PC-9 (cell line): ENCODE measurements around the gene ITFG1. TPM values are rescaled to one million over a fixed set of nuclear protein-coding genes. Genes with fewer than 3 reads are reported as not detected.

Source experiments
- BruUV-seq: library from RNA; stranded (reverse); fragments of 400-500 nt; replicated peaks from 2 replicates; lab custom pipeline; 2021; lab: Mats Ljungman, UMichigan
- CTCF ChIA-PET: fragments of 300-600 bp; sonication (Branson Sonifier 250); formaldehyde crosslinking; loops from one replicate; lab custom pipeline; 2022; ENCODE audit warnings: antibody characterized with exemption; lab: Charles Lee
- POLR2A ChIA-PET: fragments of 300-600 bp; sonication (Branson Sonifier 250); formaldehyde crosslinking; loops from one replicate; lab custom pipeline; 2022; ENCODE audit warnings: antibody characterized with exemption; ENCODE audit not compliant: unreplicated experiment; lab: Charles Lee
- DNase-seq, 2 experiments: peaks; one replicate each; pipeline versions ENCODE4 v3.0.0 to v3.0.0-alpha.2; 2015 to 2022; ENCODE audit warnings: mixed read lengths in 1 of 2
- H2AFZ ChIP-seq: fragments of 200-600 bp; sonication (generic); 2 replicates; pipeline ENCODE4 v1.8.1; 2017; ENCODE audit warnings: antibody characterized with exemption
- H3F3A ChIP-seq: fragments of 200-600 bp; sonication (generic); 2 replicates; pipeline ENCODE4 v1.8.1; 2017; ENCODE audit warnings: antibody characterized with exemption, mild to moderate bottlenecking, low read depth; ENCODE audit not compliant: insufficient read depth
- H3K27ac ChIP-seq: fragments of 200-600 bp; sonication (generic); 2 replicates; pipeline ENCODE4 v1.6.1; 2016; ENCODE audit warnings: mixed run types
- H3K27me3 ChIP-seq: fragments of 200-600 bp; sonication (generic); 2 replicates; pipeline ENCODE4 v1.6.1; 2016; ENCODE audit warnings: low read depth, mixed run types; ENCODE audit not compliant: insufficient read depth
- H3K36me3 ChIP-seq: fragments of 200-600 bp; sonication (generic); 2 replicates; pipeline ENCODE4 v1.6.1; 2016; ENCODE audit warnings: low read depth, mixed run types
- H3K4me1 ChIP-seq: fragments of 200-600 bp; sonication (generic); replicated peaks from 2 replicates; pipeline ENCODE4 v1.6.1; 2016; ENCODE audit warnings: mixed run types; ENCODE audit not compliant: insufficient read depth
- H3K4me2 ChIP-seq: fragments of 200-600 bp; sonication (generic); 2 replicates; pipeline ENCODE4 v1.6.1; 2017; ENCODE audit warnings: mixed run types
- H3K4me3 ChIP-seq: fragments of 200-600 bp; sonication (generic); 2 replicates; pipeline ENCODE4 v1.6.1; 2016; ENCODE audit warnings: mixed run types
- H3K79me2 ChIP-seq: fragments of 200-600 bp; sonication (generic); 2 replicates; pipeline ENCODE4 v1.6.1; 2017; ENCODE audit warnings: low read depth, mixed run types
- H3K9me2 ChIP-seq: fragments of 200-600 bp; sonication (generic); 2 replicates; pipeline ENCODE4 v1.8.1; 2017; ENCODE audit warnings: mild to moderate bottlenecking; ENCODE audit not compliant: insufficient read depth
- H3K9me3 ChIP-seq: fragments of 200-600 bp; sonication (generic); 2 replicates; pipeline ENCODE4 v1.8.1; 2016; ENCODE audit warnings: low read depth; ENCODE audit not compliant: insufficient read depth
- H4K20me1 ChIP-seq: fragments of 200-600 bp; sonication (generic); 2 replicates; pipeline ENCODE4 v1.8.1; 2017; ENCODE audit not compliant: insufficient read depth
- CTCF ChIP-seq: fragments of 200-600 bp; sonication (generic); conservative IDR thresholded peaks from 2 replicates; pipeline ENCODE4 v1.6.1; 2017; ENCODE audit warnings: mixed run types, antibody characterized with exemption, mild to moderate bottlenecking, moderate library complexity
- EZH2 ChIP-seq: fragments of 200-600 bp; sonication (generic); IDR thresholded peaks from 2 replicates; pipeline ENCODE4 v1.8.0; 2017; ENCODE audit warnings: antibody characterized with exemption, low read depth
- intact Hi-C: fragments of 100-400 bp; cut with micrococcal nuclease; formaldehyde crosslinking; loops from one replicate; pipeline ENCODE4 v1.10.0; 2022; ENCODE audit not compliant: unreplicated experiment
- total RNA-seq: library from RNA; stranded (reverse); gene quantifications from 2 replicates; pipeline ENCODE4 v1.2.3, GENCODE V29; 2021

ITFG1 gene
- total RNA-seq, 1 experiment from 2014 or later = 33.0 TPM

GRCh38 chr16:47247690-47248089 is 213.2 kb downstream of the ITFG1 start:
- no peaks in the 10 kb centered on the region for H3K27me3 ChIP-seq
- H3K27ac ChIP-seq = no peak overlapping the region
- H3K4me3 ChIP-seq = no peak overlapping the region
- no peak overlapping the region for H2AFZ ChIP-seq
- H3K9me3 ChIP-seq = no peaks in the 10 kb centered on the region
- no peak for TF ChIP-seq CTCF
- no peak for TF ChIP-seq EZH2
- no peaks in the 10 kb centered on the region for H3K79me2 ChIP-seq
- no peaks in the 10 kb centered on the region for H3K4me1 ChIP-seq
- H3K36me3 ChIP-seq = no peaks in the 10 kb centered on the region
- no peak for DNase-seq
- no peaks in the 10 kb centered on the region for H4K20me1 ChIP-seq
- ChIA-PET CTCF (no interaction called here), POLR2A (no interaction called here)
- BruUV-seq = no TSS peak
- no peak overlapping the region for H3K4me2 ChIP-seq
- intact Hi-C loops = no loop called here
- 0 out of 2 replicates have a peak, but pooled peaks cover 5% of the 10 kb centered on the region for H3F3A ChIP-seq
- H3K9me2 ChIP-seq = no peaks in the 10 kb centered on the region

GRCh38 chr16:47244206-47244605 is 216.7 kb downstream of the ITFG1 start:
- Histone ChIP-seq H4K20me1 (no peaks in the 10 kb centered on the region), H3K27me3 (no peaks in the 10 kb centered on the region), H2AFZ (no peak overlapping the region), H3K27ac (no peak overlapping the region), H3K79me2 (no peaks in the 10 kb centered on the region), H3K4me1 (no peaks in the 10 kb centered on the region), H3K4me3 (no peak overlapping the region), H3K4me2 (no peak overlapping the region), H3K9me2 (no peaks in the 10 kb centered on the region), H3F3A (0 out of 2 replicates have a peak, but pooled peaks cover 5% of the 10 kb centered on the region), H3K9me3 (no peaks in the 10 kb centered on the region; the same call in 1 of the 2 replicates), H3K36me3 (no peaks in the 10 kb centered on the region)
- DNase-seq = no peak
- TF ChIP-seq CTCF (no peak), EZH2 (no peak)
- intact Hi-C loops = no loop called here
- no TSS peak for BruUV-seq
- CTCF ChIA-PET = no interaction called here
- POLR2A ChIA-PET = no interaction called here

GRCh38 chr16:47241061-47241460 is 219.8 kb downstream of the ITFG1 start:
- ChIA-PET POLR2A (interaction anchor here (0.7 kb wide), 1 partner anchor 9 kb away, joined by 4 read pairs; no protein-coding TSS in a partner anchor), CTCF (no interaction called here)
- Histone ChIP-seq H3K27me3 (no peaks in the 10 kb centered on the region), H3F3A (0 out of 2 replicates have a peak, but pooled peaks cover 3% of the 10 kb centered on the region), H3K4me2 (no peak overlapping the region), H3K36me3 (no peaks in the 10 kb centered on the region), H3K9me2 (no peaks in the 10 kb centered on the region), H3K79me2 (no peaks in the 10 kb centered on the region), H2AFZ (no peak overlapping the region), H3K4me1 (no peaks in the 10 kb centered on the region), H3K4me3 (no peak overlapping the region), H3K27ac (no peak overlapping the region), H4K20me1 (no peaks in the 10 kb centered on the region), H3K9me3 (no peaks in the 10 kb centered on the region; the same call in 1 of the 2 replicates)
- no peak for DNase-seq
- intact Hi-C loops = no loop called here
- BruUV-seq = no TSS peak
- TF ChIP-seq CTCF (no peak), EZH2 (no peak)
